ENCODE measurements around the gene PRRC2A. TPM values are rescaled to one million over a fixed set of nuclear protein-coding genes. Genes with fewer than 3 reads are reported as not detected.

PRRC2A gene
- 303 TPM for total RNA-seq (ENCODE audit: unreplicated experiment)
- long read RNA-seq, partial matches to known transcripts, result 4 of 5 reads
- long read RNA-seq, other reads (novel, unspliced or antisense), result 1 of 5 reads

DNA sequence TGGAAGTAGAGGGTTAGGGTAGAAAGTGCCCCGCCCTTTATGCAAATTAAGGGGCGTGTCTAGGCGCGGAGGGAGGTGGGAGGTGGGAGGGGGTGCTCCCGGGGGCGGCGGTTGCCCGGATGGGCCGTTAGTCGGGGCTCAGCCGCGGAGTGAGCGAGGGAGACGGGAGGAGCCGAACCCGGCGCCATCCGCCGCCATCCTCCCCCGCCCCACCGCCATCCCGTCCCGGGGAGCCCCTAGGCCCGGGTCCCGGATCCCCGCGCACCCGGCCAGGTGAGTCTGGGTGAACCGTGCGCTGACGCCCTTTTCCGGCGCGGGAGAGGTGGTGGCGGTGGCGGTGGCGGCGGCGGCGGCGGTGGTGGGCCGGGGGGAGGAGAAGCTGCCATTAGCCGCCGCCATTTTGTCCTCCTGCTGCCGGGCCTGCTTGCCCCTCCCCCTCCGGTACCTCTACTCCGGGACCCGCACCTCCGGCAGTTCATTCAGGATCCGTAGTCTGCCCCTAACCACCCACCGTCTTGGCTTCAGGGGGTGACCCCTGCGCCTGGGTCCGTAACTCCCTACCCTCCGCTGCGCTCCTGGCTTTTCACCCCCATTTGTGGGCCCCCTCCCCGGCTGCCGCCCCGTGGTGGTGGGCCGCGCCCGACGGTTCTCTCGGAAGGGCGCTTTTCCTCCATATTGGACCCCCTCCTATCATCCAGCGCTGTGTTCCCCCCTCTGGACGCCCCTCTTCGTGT, at the start of gene PRRC2A:
TSS of gene PRRC2A (plus strand) at position 130 of the 734 bp plus-strand sequence. CDS start 2,075 bp downstream, outside the sequence.
- peak; percentile 96 for DNase-seq
- Mint-ChIP-seq H3K36me3 (ENCODE audit: unreplicated experiment) (peaks cover 4% of the 10 kb centered on the region), H3K27me3 (ENCODE audit: unreplicated experiment) (peaks cover 6% of the 10 kb centered on the region), H3K27ac (ENCODE audit: unreplicated experiment) (peak within 1 kb of the TSS; percentile 99), H3K4me1 (ENCODE audit: low read depth, unreplicated experiment) (peaks cover 20% of the 10 kb centered on the region), H3K9me3 (ENCODE audit: unreplicated experiment) (peaks cover 4% of the 10 kb centered on the region), H3K4me3 (ENCODE audit: unreplicated experiment) (peak within 1 kb of the TSS; percentile 95)
- no peak for TF ChIP-seq CTCF (IDR thresholded peaks at IDR 0.05; ENCODE audit: partially characterized antibody, unreplicated experiment)

- Mint-ChIP-seq H3K9me3 (ENCODE audit: unreplicated experiment) (peaks cover 10% of the 10 kb centered on the region), H3K4me3 (ENCODE audit: unreplicated experiment) (no peak within 1 kb of the TSS), H3K27me3 (ENCODE audit: unreplicated experiment) (peaks cover 12% of the 10 kb centered on the region), H3K36me3 (ENCODE audit: unreplicated experiment) (no peaks in the 10 kb centered on the region), H3K4me1 (ENCODE audit: low read depth, unreplicated experiment) (peaks cover 3% of the 10 kb centered on the region), H3K27ac (ENCODE audit: unreplicated experiment) (no peak within 1 kb of the TSS)
- no peak for DNase-seq
- no peak for TF ChIP-seq CTCF (IDR thresholded peaks at IDR 0.05; ENCODE audit: partially characterized antibody, unreplicated experiment)
Observed at GRCh38 chr6:31572041-31572911, 48.2 kb upstream of the PRRC2A start, which contains the start of gene LTA. TSS of gene LTA (plus strand) at chr6:31572289. CDS start at chr6:31572743, 454 bp downstream.

- Mint-ChIP-seq H3K9me3 (ENCODE audit: unreplicated experiment) (peaks cover 10% of the 10 kb centered on the region), H3K27ac (ENCODE audit: unreplicated experiment) (no peak overlapping the region), H3K36me3 (ENCODE audit: unreplicated experiment) (no peaks in the 10 kb centered on the region), H3K4me3 (ENCODE audit: unreplicated experiment) (no peak overlapping the region), H3K4me1 (ENCODE audit: low read depth, unreplicated experiment) (peaks cover 3% of the 10 kb centered on the region), H3K27me3 (ENCODE audit: unreplicated experiment) (peaks cover 12% of the 10 kb centered on the region)
- DNase-seq, result no peak
- TF ChIP-seq CTCF (IDR thresholded peaks at IDR 0.05; ENCODE audit: partially characterized antibody, unreplicated experiment), result no peak
Observed at GRCh38 chr6:31573239-31574105, 47.0 kb upstream of the PRRC2A start.

- Mint-ChIP-seq H3K9me3 (ENCODE audit: unreplicated experiment) (peaks cover 10% of the 10 kb centered on the region), H3K27me3 (ENCODE audit: unreplicated experiment) (peaks cover 10% of the 10 kb centered on the region), H3K4me1 (ENCODE audit: low read depth, unreplicated experiment) (peaks cover 3% of the 10 kb centered on the region), H3K4me3 (ENCODE audit: unreplicated experiment) (no peak overlapping the region), H3K27ac (ENCODE audit: unreplicated experiment) (no peak overlapping the region), H3K36me3 (ENCODE audit: unreplicated experiment) (no peaks in the 10 kb centered on the region)
- DNase-seq, result no peak
- no peak for TF ChIP-seq CTCF (IDR thresholded peaks at IDR 0.05; ENCODE audit: partially characterized antibody, unreplicated experiment)
Observed at GRCh38 chr6:31574106-31575061, 46.1 kb upstream of the PRRC2A start.

All from glutamatergic neuron (in vitro differentiated cells).